ENCODE measurements around the gene ERCC5. TPM values are rescaled to one million over a fixed set of nuclear protein-coding genes. Genes with fewer than 3 reads are reported as not detected.

Gene ERCC5
- total and polyA plus RNA-seq, 7 donors = 13.5 to 37.4 (median 24.3) TPM

GRCh38 chr13:102903659-102904407, 58.0 kb downstream of the ERCC5 start:
- peak in 2 of 4 donors; percentile 54 to 69 for ATAC-seq
- H3K36me3 ChIP-seq (ENCODE audit: insufficient read depth in 1 of 2, low read depth in 1 of 2) = no peaks in the 10 kb centered on the region
- 27 to 39% (median 32%) methylated on average over 14 of the region's 14 CpGs for WGBS, 3 donors
- H3K9me3 ChIP-seq = no peaks in the 10 kb centered on the region
- H3K27ac ChIP-seq = peak overlapping the region; percentile 53
- no peak for DNase-seq
- peak overlapping the region; percentile 47 for H3K4me3 ChIP-seq
- TF ChIP-seq CTCF (IDR thresholded peaks at IDR 0.05) = peak; percentile 53
- intact Hi-C loops (cut with DNase I) = no loop called here
- H3K27me3 ChIP-seq (ENCODE audit: insufficient read depth in 3 of 3, low read length in 2 of 3) = no peaks in the 10 kb centered on the region
- peaks cover 3% of the 10 kb centered on the region for H3K4me1 ChIP-seq

GRCh38 chr13:102904408-102904862, 58.6 kb downstream of the ERCC5 start:
- Histone ChIP-seq H3K36me3 (ENCODE audit: insufficient read depth in 1 of 2, low read depth in 1 of 2) (no peaks in the 10 kb centered on the region), H3K4me1 (peaks cover 3% of the 10 kb centered on the region), H3K27me3 (ENCODE audit: insufficient read depth in 3 of 3, low read length in 2 of 3) (no peaks in the 10 kb centered on the region), H3K27ac (no peak overlapping the region), H3K4me3 (no peak overlapping the region), H3K9me3 (no peaks in the 10 kb centered on the region)
- WGBS, 3 donors = 57 to 74% (median 60%) methylated on average over 5 of the region's 5 CpGs
- no peak for TF ChIP-seq CTCF (IDR thresholded peaks at IDR 0.05)
- DNase-seq (no peak), ATAC-seq (no peak)
- intact Hi-C loops (cut with DNase I) = no loop called here

GRCh38 chr13:102905905-102906771, 60.3 kb downstream of the ERCC5 start:
- no peaks in the 10 kb centered on the region for H3K27me3 ChIP-seq (ENCODE audit: insufficient read depth in 3 of 3, low read length in 2 of 3)
- DNase-seq (peak in 1 of 2 donors; percentile 35), ATAC-seq (no peak)
- 73 to 82% (median 75%) methylated on average over 7 of the region's 7 CpGs for WGBS, 3 donors
- no peak overlapping the region for H3K27ac ChIP-seq
- H3K9me3 ChIP-seq = no peaks in the 10 kb centered on the region
- H3K36me3 ChIP-seq (ENCODE audit: insufficient read depth in 1 of 2, low read depth in 1 of 2) = no peaks in the 10 kb centered on the region
- TF ChIP-seq CTCF (IDR thresholded peaks at IDR 0.05) = no peak
- H3K4me3 ChIP-seq = no peak overlapping the region
- intact Hi-C loops (cut with DNase I) = no loop called here
- peaks cover 3% of the 10 kb centered on the region for H3K4me1 ChIP-seq

- no peak for ATAC-seq
- Histone ChIP-seq H3K27me3 (ENCODE audit: insufficient read depth in 3 of 3, low read length in 2 of 3) (no peaks in the 10 kb centered on the region), H3K27ac (no peak overlapping the region), H3K4me1 (peaks cover 3% of the 10 kb centered on the region), H3K9me3 (no peaks in the 10 kb centered on the region), H3K4me3 (no peak overlapping the region), H3K36me3 (ENCODE audit: insufficient read depth in 1 of 2, low read depth in 1 of 2) (no peaks in the 10 kb centered on the region)
- DNase-seq = no peak
- no peak for TF ChIP-seq CTCF (IDR thresholded peaks at IDR 0.05)
- 32 to 69% (median 32%) methylated on average over 2 of the region's 2 CpGs for WGBS, 3 donors
- intact Hi-C loops (cut with DNase I) = no loop called here
Measured at GRCh38 chr13:102907016-102907756, 61.4 kb downstream of the ERCC5 start.

Measured in psoas muscle (tissue), 8 donors.